Stimulated activated naive B cell treated with anti-CD40 and anti-IgM and Interleukin-4, amounts not matched to agents 10 μg/mL and 1 μg/mL and 100 μg/mL, for 72 hours (primary cell): ENCODE results near the gene FBXL17.

Source experiments
- ATAC-seq, 2 donors: fragments of 150-1000 bp; cut with Tn5 transposase; replicated peaks; 2 replicates each; pipeline ENCODE4 v1.10.0; 2021; ENCODE audit warnings: moderate library complexity in 1 of 2
- DNase-seq: peaks from one replicate; pipeline ENCODE4 v3.0.0; 2021
- H3K27ac Mint-ChIP-seq: one replicate; pipeline ENCODE4 v1.8.0; 2022; ENCODE audit warnings: mild to moderate bottlenecking, mixed read lengths
- H3K27me3 Mint-ChIP-seq, 2 donors: one replicate each; pipeline ENCODE4 v1.8.0; 2022; ENCODE audit warnings: mixed read lengths in 2 of 2
- H3K36me3 Mint-ChIP-seq, 2 donors: one replicate each; pipeline ENCODE4 v1.8.0; 2022; ENCODE audit warnings: mixed read lengths in 2 of 2, mild to moderate bottlenecking in 1 of 2
- H3K4me1 Mint-ChIP-seq, 2 donors: one replicate each; pipeline ENCODE4 v1.8.0; 2022; ENCODE audit warnings: mixed read lengths in 2 of 2, mild to moderate bottlenecking in 1 of 2
- H3K4me3 Mint-ChIP-seq, 2 donors: one replicate each; pipeline ENCODE4 v1.8.0; 2022; ENCODE audit warnings: mild to moderate bottlenecking in 2 of 2, mixed read lengths in 2 of 2, moderate library complexity in 1 of 2
- H3K9me3 Mint-ChIP-seq, 2 donors: one replicate each; pipeline ENCODE4 v1.8.0; 2022; ENCODE audit warnings: mixed read lengths in 2 of 2, mild to moderate bottlenecking in 1 of 2

Gene FBXL17

DNA sequence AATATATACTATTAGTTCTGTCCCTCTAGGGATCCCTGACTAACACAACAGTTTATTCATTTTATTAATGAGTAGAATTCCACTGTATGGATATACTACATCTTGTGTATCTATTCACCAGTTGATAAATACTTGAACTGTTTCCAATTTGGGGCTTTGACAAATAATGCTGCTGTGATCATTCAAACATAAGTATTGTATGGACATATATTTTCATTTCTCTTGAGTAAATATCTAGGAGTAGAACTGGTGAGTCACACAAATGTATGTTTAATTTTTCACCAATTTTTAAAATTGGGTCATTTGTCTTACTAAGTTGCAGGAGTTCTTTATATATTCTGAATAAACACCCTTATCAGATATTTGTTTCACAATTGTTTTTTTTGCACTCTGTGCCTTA, 149.1 kb downstream of the FBXL17 start:
- Mint-ChIP-seq H3K4me1 (peaks cover 2 to 5% of the 10 kb centered on the region in 2 donors), H3K27me3 (no peaks in the 10 kb centered on the region), H3K36me3 (peaks cover 23 to 30% of the 10 kb centered on the region in 2 donors), H3K27ac (no peak overlapping the region), H3K9me3 (peaks cover 4 to 6% of the 10 kb centered on the region in 2 donors), H3K4me3 (no peak overlapping the region)
- ATAC-seq (no peak), DNase-seq (no peak)

DNA sequence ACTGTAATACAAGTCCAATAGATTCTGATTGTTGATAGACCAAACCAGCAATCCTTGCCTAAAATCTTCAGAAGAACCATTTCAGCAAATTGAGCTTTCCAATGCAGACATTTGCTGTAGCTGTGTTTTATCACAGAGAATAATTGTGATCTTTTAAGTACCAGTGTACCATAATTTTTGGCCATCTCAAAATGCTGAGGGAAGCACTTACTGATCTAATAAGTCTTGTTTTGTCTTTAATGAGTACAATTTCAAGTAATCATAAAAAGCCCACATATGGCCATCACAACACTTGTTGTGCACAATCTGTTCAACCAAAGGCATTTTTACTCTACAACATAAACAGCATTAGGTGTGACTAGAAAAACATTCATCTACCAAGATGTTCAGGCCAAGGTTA, 159.9 kb downstream of the FBXL17 start:
- Mint-ChIP-seq H3K36me3 (peaks cover 34 to 59% of the 10 kb centered on the region in 2 donors), H3K9me3 (peaks cover 4 to 15% of the 10 kb centered on the region in 2 donors), H3K27ac (no peak overlapping the region), H3K4me1 (no peaks in the 10 kb centered on the region), H3K4me3 (no peak overlapping the region), H3K27me3 (no peaks in the 10 kb centered on the region)
- ATAC-seq (no peak), DNase-seq (no peak)

DNA sequence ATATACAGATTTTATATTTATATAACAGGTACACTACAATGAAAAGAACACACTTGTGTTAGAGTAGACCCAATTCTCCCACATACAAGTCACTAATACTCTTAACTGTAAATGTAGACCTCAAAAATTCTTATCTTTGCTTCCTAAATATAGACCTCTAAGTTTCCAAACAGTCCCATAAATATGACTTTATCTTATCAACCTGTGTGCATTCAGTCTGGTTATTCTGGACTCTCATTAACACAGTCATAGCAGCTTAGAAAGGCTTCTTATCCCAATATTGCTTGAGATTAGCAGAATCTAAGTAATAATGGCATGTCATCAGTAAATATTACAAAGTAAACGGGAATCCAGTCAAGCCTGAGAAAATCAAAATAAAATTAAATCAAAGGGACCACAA, 161.1 kb downstream of the FBXL17 start:
- no peak for ATAC-seq

DNA sequence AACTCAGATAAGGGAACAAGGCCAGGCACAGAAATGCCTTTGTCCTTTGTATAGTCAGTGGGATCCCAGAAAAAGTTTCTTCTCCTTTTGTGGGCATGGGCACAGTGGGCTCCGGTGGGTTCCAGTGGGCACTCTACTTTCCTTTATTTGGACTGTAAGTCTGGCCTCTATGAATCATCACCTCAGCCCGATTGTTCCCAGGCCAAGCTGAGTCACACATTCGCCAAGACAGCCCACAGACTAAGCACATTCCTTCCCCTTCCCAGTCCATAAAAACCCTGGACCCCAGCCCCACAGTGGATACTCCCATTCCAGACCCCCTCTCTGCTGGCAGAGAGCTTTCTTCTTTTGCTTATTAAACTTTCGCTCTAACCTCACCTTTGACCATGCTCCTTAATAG, 165.0 kb downstream of the FBXL17 start:
- Mint-ChIP-seq H3K27ac (no peak overlapping the region), H3K36me3 (peaks cover 36 to 57% of the 10 kb centered on the region in 2 donors), H3K9me3 (peaks cover 10 to 16% of the 10 kb centered on the region in 2 donors), H3K4me3 (no peak overlapping the region), H3K27me3 (no peaks in the 10 kb centered on the region), H3K4me1 (no peaks in the 10 kb centered on the region)
- DNase-seq (no peak), ATAC-seq (no peak)

More for the DNA sequence above, 161.1 kb downstream of the FBXL17 start:
- no peak overlapping the region for H3K27ac Mint-ChIP-seq
- H3K9me3 Mint-ChIP-seq = peaks cover 7 to 17% of the 10 kb centered on the region in 2 donors
- no peak for DNase-seq
- H3K4me3 Mint-ChIP-seq = no peak overlapping the region
- no peaks in the 10 kb centered on the region for H3K27me3 Mint-ChIP-seq
- peaks cover 37 to 63% of the 10 kb centered on the region in 2 donors for H3K36me3 Mint-ChIP-seq
- no peaks in the 10 kb centered on the region for H3K4me1 Mint-ChIP-seq

DNA sequence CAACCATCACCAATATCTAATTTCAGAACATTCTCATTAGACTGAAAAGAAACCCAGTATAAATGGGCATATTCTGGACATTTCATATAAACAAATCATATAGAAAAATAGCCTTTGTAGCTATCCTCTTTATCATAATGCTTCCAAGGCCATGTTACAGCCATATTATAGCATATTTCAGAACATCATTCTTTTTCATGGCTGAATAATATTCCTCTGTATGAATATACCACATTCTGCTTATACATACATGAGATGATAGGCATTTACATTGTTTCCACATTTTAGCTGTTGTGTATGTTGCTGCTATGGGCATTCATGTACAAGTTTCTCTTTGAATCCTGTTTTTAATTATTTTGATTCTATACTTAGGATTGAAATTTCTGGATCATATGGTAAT, 167.0 kb downstream of the FBXL17 start:
- H3K9me3 Mint-ChIP-seq = peaks cover 10% of the 10 kb centered on the region in 2 donors
- DNase-seq (no peak), ATAC-seq (no peak)
- no peak overlapping the region for H3K27ac Mint-ChIP-seq
- H3K27me3 Mint-ChIP-seq = no peaks in the 10 kb centered on the region
- H3K4me3 Mint-ChIP-seq = no peak overlapping the region
- no peaks in the 10 kb centered on the region for H3K4me1 Mint-ChIP-seq
- H3K36me3 Mint-ChIP-seq = peaks cover 27 to 41% of the 10 kb centered on the region in 2 donors

DNA sequence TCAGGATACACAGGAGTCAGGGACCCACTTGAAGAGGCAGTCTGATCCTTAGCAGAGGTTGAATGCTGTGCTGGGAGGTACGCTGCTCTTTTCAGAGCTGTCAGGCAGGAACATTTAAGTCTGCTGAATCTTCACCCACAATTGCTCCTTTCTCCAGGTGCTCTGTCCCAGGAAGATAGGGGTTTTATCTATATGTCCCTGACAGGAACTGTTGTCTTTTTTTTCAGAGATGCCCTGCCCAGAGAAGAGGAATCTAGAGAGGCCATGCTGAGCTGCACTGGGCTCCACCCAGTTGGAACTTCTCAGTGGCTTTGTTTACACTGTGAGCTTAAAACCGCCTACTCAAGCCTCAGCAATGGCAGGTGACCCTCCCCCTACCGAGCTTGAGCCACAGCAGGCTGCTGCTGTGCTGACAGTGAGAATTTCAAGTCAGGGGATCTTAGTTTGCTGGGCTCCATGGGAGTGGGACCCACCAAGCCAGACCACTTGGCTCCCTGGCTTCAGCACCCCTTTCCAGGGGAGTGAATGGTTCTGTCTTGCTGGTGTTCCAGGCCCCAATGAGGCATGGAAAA, 169.0 kb downstream of the FBXL17 start:
- H3K4me1 Mint-ChIP-seq = peaks cover 0 to 1% of the 10 kb centered on the region in 2 donors
- H3K4me3 Mint-ChIP-seq = no peak overlapping the region
- peaks cover 7 to 13% of the 10 kb centered on the region in 2 donors for H3K9me3 Mint-ChIP-seq
- ATAC-seq (no peak), DNase-seq (no peak)
- peaks cover 19 to 29% of the 10 kb centered on the region in 2 donors for H3K36me3 Mint-ChIP-seq
- H3K27me3 Mint-ChIP-seq = no peaks in the 10 kb centered on the region
- H3K27ac Mint-ChIP-seq = no peak overlapping the region

DNA sequence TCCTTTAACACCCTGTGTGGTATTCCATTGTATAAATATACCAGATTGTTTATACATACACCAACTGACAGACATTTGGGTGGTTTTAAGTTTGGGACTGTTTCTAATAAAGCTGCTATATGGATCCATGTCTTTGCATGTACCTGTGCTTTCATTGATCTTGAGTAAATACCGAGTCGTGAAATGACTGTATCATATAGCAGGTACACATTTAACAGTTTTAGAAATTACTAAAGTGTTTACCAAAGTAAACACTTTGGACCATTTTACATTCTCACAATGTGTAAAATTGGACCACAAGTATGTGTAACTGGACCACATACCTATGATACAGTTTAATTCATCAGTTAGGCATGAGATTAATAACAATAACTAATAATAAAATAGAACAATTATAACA, 175.2 kb downstream of the FBXL17 start:
- H3K27me3 Mint-ChIP-seq = no peaks in the 10 kb centered on the region
- DNase-seq (no peak), ATAC-seq (no peak)
- peaks cover 5 to 6% of the 10 kb centered on the region in 2 donors for H3K4me1 Mint-ChIP-seq
- no peak overlapping the region for H3K4me3 Mint-ChIP-seq
- H3K36me3 Mint-ChIP-seq = no peaks in the 10 kb centered on the region
- H3K9me3 Mint-ChIP-seq = peaks cover 0 to 7% of the 10 kb centered on the region in 2 donors
- H3K27ac Mint-ChIP-seq = no peak overlapping the region

DNA sequence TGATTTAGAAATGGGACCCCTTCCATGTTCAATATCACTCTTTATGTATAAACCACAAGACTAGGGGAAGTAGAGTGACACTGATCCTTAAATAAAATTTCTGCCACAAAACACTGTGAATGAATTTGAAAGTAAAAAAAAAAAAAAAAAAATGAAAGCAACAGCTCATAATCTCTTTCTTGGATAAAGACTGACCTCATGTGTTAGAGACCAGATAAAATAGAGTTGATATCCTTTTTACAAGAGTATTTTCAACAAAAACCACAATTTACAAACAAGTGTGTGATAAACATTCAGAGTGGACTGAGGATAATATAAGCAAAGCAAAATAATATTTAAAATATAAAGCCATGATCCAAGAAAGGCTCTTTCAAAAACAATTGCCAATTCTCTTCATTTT, 180.2 kb downstream of the FBXL17 start:
- Mint-ChIP-seq H3K4me3 (no peak overlapping the region), H3K27me3 (no peaks in the 10 kb centered on the region), H3K27ac (no peak overlapping the region), H3K4me1 (peaks cover 0 to 2% of the 10 kb centered on the region in 2 donors), H3K36me3 (peaks cover 6% of the 10 kb centered on the region in 2 donors), H3K9me3 (no peaks in the 10 kb centered on the region)
- DNase-seq (no peak), ATAC-seq (no peak)

DNA sequence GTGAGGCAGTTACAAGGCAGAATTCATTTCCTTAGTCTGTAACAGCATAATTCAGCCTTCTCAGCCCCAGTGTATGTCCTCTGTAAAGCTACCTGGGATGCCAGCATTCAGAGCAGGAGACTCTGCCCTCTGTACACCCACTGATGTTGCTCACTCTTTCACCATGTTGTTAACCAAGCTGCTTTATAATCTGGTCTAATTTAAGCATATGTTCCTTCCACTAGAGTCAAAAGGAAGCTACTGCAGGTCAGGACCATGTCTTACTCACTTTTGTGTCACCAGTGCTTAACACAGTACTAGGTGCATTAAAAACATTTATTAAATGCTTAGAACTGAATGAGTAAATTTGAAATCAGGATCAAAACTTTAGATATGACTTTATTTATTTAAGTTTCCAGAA, 185.6 kb downstream of the FBXL17 start:
- no peak overlapping the region for H3K27ac Mint-ChIP-seq
- H3K9me3 Mint-ChIP-seq = no peaks in the 10 kb centered on the region
- H3K27me3 Mint-ChIP-seq = no peaks in the 10 kb centered on the region
- H3K36me3 Mint-ChIP-seq = peaks cover 6 to 8% of the 10 kb centered on the region in 2 donors
- no peaks in the 10 kb centered on the region for H3K4me1 Mint-ChIP-seq
- ATAC-seq (no peak), DNase-seq (no peak)
- H3K4me3 Mint-ChIP-seq = no peak overlapping the region

DNA sequence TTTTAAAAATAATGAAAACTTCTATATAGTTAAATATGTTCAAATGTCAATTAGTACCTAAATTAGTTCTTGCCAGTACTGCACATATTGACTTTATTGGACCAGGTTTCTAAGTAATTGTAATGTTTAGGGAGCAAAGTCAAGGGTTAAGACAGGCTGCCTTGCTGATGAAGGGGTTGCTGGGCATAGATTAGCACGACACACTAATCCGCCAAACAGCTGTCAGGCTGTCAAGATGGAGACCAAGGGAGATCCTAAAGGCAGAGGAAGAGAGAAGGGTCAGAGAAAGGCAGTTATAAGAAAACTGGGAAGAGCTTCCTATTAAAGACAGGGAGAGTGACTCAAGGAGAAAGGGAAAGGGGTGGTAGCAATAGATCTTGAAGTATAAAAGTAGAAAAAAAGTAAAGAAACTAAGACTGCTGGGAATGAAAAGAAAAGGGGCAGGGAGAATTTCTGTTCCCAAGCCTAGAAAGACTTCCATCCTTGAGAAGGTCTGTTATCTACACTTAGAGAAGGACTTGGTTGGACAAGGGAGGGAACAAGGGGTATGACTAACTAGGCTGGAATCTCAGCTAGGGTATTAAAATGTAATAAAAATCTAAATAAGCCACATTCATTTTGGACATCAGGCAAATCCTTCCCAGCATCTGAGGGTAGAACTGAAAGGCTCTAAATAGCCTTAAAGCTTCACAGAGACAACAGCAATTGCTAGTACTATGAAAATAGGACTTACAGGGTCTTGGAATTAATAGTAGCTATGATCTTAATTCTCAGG, 188.7 kb downstream of the FBXL17 start:
- Mint-ChIP-seq H3K36me3 (peaks cover 0 to 5% of the 10 kb centered on the region in 2 donors), H3K4me1 (no peaks in the 10 kb centered on the region), H3K4me3 (no peak overlapping the region), H3K9me3 (no peaks in the 10 kb centered on the region), H3K27ac (no peak overlapping the region), H3K27me3 (no peaks in the 10 kb centered on the region)
- no peak for DNase-seq
- ATAC-seq = no peak

DNA sequence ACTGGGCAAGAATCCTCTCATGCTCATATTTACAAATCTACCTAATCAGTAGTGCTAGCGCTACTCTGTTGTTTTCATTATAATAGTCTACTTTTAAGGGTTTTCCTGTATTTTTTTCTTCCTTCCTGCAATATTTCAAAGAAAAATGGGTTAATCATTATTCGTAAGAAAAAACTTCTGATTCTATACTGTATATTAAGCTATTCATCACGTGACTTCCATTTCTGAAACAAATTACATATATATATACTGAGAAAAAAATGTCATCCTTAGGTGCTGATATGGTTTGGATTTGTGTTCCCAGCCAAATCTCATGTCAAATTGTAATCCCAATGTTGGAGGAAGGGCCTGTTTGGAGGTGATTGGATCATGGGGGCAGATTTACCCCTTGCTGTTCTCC, 197.0 kb downstream of the FBXL17 start:
- Mint-ChIP-seq H3K4me1 (no peaks in the 10 kb centered on the region), H3K27me3 (no peaks in the 10 kb centered on the region)

DNA sequence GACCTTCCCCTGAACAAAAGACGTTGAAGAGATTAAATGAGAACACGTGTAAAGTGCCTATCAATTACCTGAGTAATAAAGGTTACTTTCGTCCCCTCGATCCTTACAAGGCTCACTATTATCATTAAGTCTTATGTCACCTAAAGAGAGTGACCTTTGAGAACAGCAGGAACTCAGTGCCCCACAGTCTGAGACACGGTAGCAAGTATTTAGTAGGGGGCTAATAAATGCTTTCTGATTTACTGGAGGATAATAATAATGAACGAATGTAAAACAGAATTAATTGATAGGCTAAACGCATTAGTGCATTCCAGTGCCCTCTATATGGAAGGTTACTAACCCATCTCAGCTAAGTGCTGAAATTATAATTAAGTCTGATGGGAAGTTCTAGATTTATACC, 199.9 kb downstream of the FBXL17 start:
- peaks cover 0 to 2% of the 10 kb centered on the region in 2 donors for H3K9me3 Mint-ChIP-seq

More for the DNA sequence above, 197.0 kb downstream of the FBXL17 start:
- no peak for DNase-seq
- no peak overlapping the region for H3K27ac Mint-ChIP-seq
- H3K9me3 Mint-ChIP-seq = peaks cover 0 to 2% of the 10 kb centered on the region in 2 donors
- H3K36me3 Mint-ChIP-seq = peaks cover 8 to 14% of the 10 kb centered on the region in 2 donors
- no peak overlapping the region for H3K4me3 Mint-ChIP-seq
- ATAC-seq = no peak

DNA sequence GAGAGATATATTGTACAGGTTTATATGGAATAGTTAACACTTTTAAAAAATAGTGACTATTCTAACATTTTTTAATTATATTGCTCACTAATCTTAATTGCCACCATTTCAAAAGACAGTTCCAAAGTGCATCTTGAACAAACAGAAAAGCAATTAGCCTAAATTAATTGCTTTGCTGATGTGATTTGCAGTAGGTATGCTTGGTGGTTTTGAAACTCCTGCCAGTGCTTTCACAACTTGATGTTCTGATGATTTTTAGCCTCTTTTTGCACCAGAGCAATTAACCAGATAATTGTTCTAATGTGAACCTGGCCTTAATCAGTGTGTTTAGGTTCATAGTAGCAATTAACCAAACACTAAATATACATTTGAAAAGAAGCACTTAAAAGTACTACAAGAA, 207.6 kb downstream of the FBXL17 start:
- Mint-ChIP-seq H3K36me3 (peaks cover 8 to 10% of the 10 kb centered on the region in 2 donors), H3K4me1 (no peaks in the 10 kb centered on the region), H3K9me3 (peaks cover 0 to 3% of the 10 kb centered on the region in 2 donors), H3K27me3 (no peaks in the 10 kb centered on the region), H3K27ac (no peak overlapping the region), H3K4me3 (no peak overlapping the region)
- ATAC-seq (no peak), DNase-seq (no peak)

More for the DNA sequence above, 199.9 kb downstream of the FBXL17 start:
- no peak overlapping the region for H3K27ac Mint-ChIP-seq
- no peak overlapping the region for H3K4me3 Mint-ChIP-seq
- H3K36me3 Mint-ChIP-seq = peaks cover 8 to 10% of the 10 kb centered on the region in 2 donors
- ATAC-seq = no peak
- DNase-seq = no peak
- no peaks in the 10 kb centered on the region for H3K4me1 Mint-ChIP-seq
- no peaks in the 10 kb centered on the region for H3K27me3 Mint-ChIP-seq

DNA sequence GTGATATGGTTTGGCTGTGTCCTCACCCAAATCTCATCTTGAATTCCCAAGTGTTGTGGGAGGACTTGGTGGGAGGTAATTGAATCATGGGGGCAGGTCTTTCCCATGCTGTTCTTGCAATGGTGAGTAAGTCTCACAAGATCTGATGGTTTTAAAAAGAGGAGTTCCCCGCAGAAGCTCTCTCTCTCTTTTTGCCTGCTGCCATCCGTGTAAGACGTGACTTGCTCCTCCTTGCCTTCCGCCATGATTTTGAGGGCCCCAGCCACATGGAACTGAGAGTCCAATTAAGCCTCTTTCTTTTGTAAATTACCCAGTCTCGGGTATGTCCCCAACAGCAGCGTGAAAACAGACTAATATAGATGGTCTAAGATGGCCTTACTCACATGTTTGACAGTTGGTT, 210.1 kb downstream of the FBXL17 start:
- Mint-ChIP-seq H3K4me3 (no peak overlapping the region), H3K4me1 (peaks cover 0 to 2% of the 10 kb centered on the region in 2 donors), H3K27me3 (no peaks in the 10 kb centered on the region), H3K9me3 (peaks cover 0 to 3% of the 10 kb centered on the region in 2 donors), H3K36me3 (peaks cover 8 to 11% of the 10 kb centered on the region in 2 donors), H3K27ac (no peak overlapping the region)
- DNase-seq (no peak), ATAC-seq (no peak)

DNA sequence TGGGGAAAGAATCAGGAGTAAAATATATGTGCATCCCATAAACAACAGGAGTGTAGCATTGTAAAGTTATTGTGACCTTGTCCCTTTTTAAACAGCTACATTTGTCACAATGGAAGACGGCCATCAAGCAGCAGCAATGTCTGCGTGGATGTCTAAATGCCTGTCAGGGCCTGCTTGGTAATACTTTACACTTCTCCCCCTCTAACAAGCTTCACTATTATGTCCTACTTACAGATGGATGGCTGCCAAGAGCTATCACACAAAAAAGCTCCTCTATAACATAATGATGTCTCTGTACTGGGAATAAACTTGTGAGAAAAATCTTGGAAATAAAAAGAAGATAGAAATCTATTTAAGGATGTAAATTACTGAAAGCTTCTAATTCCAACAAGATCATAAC, 213.0 kb downstream of the FBXL17 start:
- Mint-ChIP-seq H3K36me3 (peaks cover 8 to 9% of the 10 kb centered on the region in 2 donors), H3K9me3 (peaks cover 0 to 3% of the 10 kb centered on the region in 2 donors), H3K4me3 (no peak overlapping the region), H3K4me1 (peaks cover 0 to 2% of the 10 kb centered on the region in 2 donors), H3K27ac (no peak overlapping the region), H3K27me3 (no peaks in the 10 kb centered on the region)
- ATAC-seq (no peak), DNase-seq (no peak)
